RWPE1 (cell line): ENCODE measurements around the gene JMJD8.

Experiments
- CTCF ChIA-PET: fragments of 350-600 bp; sonication (Branson Sonifier 250); formaldehyde crosslinking; extraction: SDS; loops from one replicate; lab custom pipeline; 2021; lab: Yijun Ruan, JAX
- POLR2A ChIA-PET: fragments of 400-600 bp; formaldehyde crosslinking; extraction: SDS; loops from one replicate; lab custom pipeline; 2020; ENCODE audit warnings: antibody characterized with exemption; ENCODE audit not compliant: low non-redundant PET; lab: Yijun Ruan, JAX
- DNase-seq: peaks from one replicate; pipeline ENCODE4 v3.0.0; 2012; ENCODE audit warnings: low spot score
- H3K27ac ChIP-seq: fragments of 450-650 bp; 2 replicates; pipeline ENCODE4 v1.5.1; 2017
- CTCF ChIP-seq: fragments of 450-650 bp; conservative IDR thresholded peaks from 2 replicates; pipeline ENCODE4 v1.5.1; 2017; ENCODE audit warnings: low read depth, mild to moderate bottlenecking

Gene JMJD8

GRCh38 chr16:648071-648780 is 35.9 kb downstream of the JMJD8 start:
- peak; percentile 41 for DNase-seq
- CTCF ChIA-PET = interaction anchor here (0.6 to 1.8 kb wide), 15 partner anchors 9 to 148 kb away, joined by 3 to 10 read pairs (median 4); partner anchors contain the start of gene WDR24
- peak; percentile 79 for TF ChIP-seq CTCF
- POLR2A ChIA-PET = no interaction called here
- peak overlapping the region; percentile 89 for H3K27ac ChIP-seq

GRCh38 chr16:647173-647902 is 36.8 kb downstream of the JMJD8 start:
- no peak for DNase-seq

GRCh38 chr16:646679-647172 is 37.4 kb downstream of the JMJD8 start:
- no peak for TF ChIP-seq CTCF
- ChIA-PET CTCF (interaction anchor here (1.8 kb wide), 1 partner anchor 10 kb away, joined by 10 read pairs; no protein-coding TSS in a partner anchor), POLR2A (no interaction called here)
- peak overlapping the region; percentile 89 for H3K27ac ChIP-seq
- DNase-seq = no peak

More at GRCh38 chr16:647173-647902, 36.8 kb downstream of the JMJD8 start:
- TF ChIP-seq CTCF = no peak
- POLR2A ChIA-PET = no interaction called here
- CTCF ChIA-PET = interaction anchor here (0.6 to 1.8 kb wide), 10 partner anchors 10 to 148 kb away, joined by 3 to 10 read pairs (median 4); partner anchors contain the start of gene WDR24
- H3K27ac ChIP-seq = peak overlapping the region; percentile 89

- peak overlapping the region; percentile 89 for H3K27ac ChIP-seq
- DNase-seq = no peak
- TF ChIP-seq CTCF = no peak
- ChIA-PET POLR2A (no interaction called here), CTCF (no interaction called here)
Observed at GRCh38 chr16:645852-646678, 38.1 kb downstream of the JMJD8 start.

- ChIA-PET CTCF (interaction anchor here (0.7 kb wide), 1 partner anchor 63 kb away, joined by 7 read pairs; no protein-coding TSS in a partner anchor), POLR2A (no interaction called here)
- peak overlapping the region; percentile 89 for H3K27ac ChIP-seq
- DNase-seq = no peak
- no peak for TF ChIP-seq CTCF
Observed at GRCh38 chr16:644556-644955, 39.6 kb downstream of the JMJD8 start.

GRCh38 chr16:643050-643368 is 41.1 kb downstream of the JMJD8 start:
- ChIA-PET CTCF (interaction anchor here (0.5 to 1.2 kb wide), 3 partner anchors 21 to 87 kb away, joined by 3 to 13 read pairs (median 8); no protein-coding TSS in a partner anchor), POLR2A (interaction anchor here (0.8 kb wide), 1 partner anchor 56 kb away, joined by 3 read pairs; no protein-coding TSS in a partner anchor)
- DNase-seq = no peak
- H3K27ac ChIP-seq = peak overlapping the region; percentile 89
- TF ChIP-seq CTCF = no peak
